NCI-H1694 treated with DMSO at 0.1 percent for 48 hours (cell line): ENCODE data around the gene TEAD4.

Experiments
- DNase-seq: peaks from one replicate; lab custom pipeline; 2025; lab: John Stamatoyannopoulos, UW

Gene TEAD4

DNA sequence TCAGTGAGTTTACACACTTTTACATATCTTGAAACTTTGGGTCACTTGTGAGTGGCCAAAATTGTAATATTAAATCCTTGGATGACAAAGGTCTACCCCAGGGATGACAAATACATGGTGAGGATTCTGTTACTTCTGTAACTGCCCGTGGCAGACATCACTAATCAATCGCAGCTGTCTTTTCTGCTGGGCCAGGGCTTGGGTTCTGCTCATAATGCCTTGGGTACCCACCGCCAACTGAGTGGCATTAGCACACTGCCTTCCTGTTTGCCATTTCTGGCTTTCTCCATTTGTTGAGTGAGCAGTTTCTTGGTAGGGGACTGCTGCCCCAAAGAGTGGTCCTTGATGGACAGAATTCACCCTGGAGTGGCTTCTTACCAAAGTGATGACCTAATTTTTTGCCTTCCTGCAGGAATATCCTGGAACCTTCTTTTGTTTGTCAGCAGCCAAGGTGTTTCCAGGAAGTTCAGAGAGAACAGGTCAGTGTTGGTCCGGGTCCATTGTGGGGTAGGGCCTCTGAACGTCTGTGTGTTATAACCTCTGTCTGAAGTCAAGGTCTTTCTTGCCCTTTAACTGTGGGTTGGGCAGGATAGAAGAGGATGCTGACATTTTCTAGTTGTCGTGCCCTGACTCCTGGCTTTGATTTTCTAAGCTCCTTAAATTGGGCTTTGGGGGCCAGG is 124.2 kb downstream of the TEAD4 start:
- no peak for DNase-seq

DNA sequence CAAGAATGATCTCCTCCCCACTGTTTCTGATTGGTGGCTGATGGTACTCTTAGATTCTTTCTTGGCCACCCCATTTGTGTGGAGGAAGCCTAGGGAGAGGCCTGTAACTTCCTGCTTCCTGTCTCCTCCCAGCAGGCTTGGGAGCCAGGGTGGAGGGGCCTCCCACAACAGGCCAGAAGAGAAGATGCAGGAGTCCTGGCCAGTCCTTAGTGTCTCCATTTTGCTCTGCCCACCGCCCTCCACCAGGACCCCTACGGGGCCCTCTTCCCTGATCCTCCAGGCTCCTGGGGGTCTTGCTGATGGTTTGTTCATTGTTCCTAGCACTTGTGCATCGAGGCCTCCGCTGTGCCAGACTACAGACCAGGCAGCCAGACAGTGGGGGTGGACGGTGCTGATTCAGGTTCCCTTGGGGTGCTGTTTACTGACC is 124.7 kb downstream of the TEAD4 start:
- no peak for DNase-seq

DNA sequence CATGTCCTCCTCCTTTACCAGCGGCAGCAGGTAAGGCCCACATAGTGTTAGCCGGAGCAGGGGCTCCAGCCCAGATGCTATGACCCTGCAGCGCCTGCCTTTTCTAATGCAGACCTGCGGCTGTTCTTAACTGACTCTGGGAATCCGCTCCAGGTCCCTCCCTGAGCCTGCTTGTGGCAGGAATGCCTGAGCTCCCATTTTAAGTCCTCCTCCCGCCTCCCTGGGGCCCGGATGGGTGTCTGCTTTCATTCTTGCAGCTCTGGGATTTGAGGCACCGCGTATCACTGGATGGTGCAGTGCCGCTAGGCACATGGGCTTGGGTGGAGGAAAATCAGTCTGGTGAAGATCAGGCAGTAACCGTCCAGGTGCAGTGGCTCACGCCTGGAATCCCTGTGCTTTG is 125.5 kb downstream of the TEAD4 start:
- no peak for DNase-seq

DNA sequence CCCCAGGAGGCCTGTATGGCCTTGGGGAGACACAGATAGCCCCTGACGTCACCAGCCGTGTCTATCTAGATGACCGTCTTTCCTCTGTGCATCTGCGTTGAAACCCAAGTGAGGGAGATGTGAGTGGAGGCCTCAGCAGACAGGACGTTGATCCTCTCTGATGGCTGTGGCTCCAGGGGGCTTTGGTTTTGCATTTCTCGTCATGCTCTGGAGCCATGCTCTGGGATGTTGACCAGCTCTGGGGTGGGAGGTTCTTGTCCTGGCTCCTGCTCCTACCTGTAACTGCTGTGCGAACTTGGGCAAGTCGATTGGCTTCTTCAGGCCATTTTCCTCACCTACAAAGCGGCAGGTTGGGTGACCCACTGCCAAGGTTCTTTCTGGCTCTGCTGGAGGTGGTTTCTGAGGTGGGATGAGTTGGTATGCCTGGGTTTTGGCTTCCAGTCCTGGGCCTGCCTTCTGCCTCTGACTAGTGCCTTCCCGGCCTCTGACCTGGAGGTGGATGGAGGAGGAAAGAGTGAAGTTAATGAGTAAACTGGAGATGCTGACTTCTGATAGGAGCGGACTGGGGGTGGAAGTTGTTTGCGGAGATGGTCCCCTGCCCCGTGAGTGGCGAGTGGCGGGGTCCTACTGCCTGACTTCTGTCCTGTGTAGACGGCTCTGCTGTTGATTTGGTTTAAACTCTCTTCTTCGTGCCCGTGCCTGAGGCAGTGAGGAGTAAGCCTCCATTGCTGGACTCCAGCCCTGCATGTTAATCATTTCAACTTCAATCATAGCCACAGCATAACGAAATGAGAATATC is 126.3 kb downstream of the TEAD4 start:
- DNase-seq, result no peak

DNA sequence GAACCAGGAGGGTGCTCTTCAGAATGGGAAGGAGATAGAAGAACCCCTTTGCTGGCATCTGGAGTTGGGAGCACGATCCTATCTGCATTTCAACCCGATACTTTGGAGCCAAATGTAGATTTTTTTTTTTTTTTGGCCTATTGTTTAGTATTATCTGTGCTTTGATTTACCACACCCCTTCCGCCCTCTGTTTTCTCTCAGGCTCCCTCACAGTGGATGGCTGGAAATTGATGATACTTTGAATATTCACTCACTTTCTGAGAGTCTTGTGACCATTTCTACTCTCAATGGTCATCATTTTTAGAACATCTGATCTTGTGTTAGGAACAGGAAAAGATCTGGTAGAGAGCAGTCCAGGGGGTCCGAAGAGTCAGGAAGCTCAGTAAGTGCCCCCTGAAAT is 127.0 kb downstream of the TEAD4 start:
- DNase-seq, result no peak

DNA sequence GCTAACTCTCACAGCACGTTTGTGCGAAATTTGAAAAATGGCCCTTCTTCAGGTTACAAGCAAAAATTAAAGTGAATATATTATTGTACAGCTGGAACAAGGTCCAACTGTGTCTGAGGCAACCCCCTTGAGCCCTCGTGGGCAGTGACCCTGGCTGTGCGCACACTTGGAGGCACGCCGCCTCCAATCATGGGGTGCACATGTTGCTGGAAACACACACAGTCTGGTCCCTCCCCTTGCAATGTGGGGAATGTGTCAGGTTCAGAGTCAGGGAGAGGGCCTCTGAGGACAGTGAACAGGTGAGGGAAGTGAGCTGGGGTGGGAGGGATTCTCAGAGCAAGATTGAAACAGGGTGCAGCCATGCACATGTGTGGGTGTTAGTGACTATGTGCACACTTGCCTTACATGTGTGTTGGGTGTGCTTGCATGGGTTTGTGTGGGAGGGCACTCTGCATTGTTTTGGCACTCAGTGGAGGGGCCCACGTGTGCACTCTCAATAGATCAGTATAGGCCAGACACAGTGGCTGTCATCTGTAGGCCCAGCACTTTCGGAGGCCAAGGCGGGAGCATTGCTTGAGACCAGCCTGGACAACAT is 127.6 kb downstream of the TEAD4 start:
- DNase-seq, result no peak

DNA sequence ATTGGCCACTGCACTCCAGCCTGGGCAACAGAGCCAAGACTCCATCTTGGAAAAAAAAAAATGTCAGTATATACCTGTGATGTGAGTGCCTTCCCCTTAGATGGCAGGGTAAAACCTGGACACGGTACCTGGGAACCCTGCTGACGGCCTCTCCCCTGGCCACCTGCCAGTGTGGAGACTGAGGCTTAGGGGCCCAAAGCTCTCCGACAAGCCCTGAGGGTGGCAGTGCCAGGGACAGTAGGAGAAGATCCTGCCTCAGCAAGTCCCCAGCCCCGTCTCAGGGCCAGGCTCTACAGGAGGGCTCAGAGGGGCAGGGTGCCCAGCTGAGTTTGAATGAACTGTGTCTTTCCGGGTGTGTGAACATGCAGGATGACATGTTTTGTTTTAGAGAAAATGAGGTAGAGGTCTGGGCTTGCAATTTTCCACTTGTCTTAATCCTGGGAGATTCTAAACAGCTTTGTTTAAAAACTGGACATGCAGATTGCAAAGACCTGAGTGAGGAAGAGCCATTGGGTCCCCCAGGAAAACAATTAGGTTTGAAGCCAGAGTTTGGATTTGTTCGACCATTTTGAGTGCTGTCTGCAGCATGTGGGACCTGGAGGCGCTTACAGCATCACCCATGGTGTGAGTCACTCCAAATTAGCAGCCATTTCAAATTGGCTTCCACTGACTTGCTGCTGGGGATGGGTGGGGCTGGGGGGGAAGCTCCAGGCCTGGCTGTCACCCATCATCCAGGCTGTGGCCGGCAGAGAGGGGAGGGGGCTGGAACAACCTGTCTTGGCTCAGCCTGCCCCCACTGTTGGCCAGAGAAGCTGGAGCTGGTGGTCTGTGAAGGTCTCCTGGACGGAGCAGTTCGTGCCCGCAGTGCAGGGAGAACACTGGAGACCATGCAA is 128.8 kb downstream of the TEAD4 start:
- no peak for DNase-seq

DNA sequence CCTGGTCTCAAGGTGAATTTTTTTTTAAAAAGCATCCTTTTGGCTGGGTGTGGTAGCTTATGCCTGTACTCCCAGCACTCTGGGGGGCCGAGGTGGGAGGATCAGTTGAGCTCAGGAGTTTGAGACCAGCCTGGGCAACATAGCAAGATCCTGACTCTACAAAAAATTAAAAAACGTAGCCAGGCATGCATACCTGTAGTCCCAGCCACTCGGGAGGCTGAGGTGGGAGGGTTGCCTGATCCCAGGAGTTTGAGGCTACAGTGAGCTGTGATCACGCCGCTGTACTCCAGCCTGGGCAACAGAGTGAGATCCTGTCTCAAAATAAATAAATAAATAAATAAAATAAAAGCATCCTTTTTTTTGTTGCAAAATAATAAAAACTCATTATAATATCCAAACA is 130.4 kb downstream of the TEAD4 start:
- DNase-seq, result no peak
